ENCODE data around the gene IDI2. TPM values are rescaled to one million over a fixed set of nuclear protein-coding genes. Genes with fewer than 3 reads are reported as not detected.

Gene IDI2
- total RNA-seq, 1 donor from 2014 or later: not detected

DNA sequence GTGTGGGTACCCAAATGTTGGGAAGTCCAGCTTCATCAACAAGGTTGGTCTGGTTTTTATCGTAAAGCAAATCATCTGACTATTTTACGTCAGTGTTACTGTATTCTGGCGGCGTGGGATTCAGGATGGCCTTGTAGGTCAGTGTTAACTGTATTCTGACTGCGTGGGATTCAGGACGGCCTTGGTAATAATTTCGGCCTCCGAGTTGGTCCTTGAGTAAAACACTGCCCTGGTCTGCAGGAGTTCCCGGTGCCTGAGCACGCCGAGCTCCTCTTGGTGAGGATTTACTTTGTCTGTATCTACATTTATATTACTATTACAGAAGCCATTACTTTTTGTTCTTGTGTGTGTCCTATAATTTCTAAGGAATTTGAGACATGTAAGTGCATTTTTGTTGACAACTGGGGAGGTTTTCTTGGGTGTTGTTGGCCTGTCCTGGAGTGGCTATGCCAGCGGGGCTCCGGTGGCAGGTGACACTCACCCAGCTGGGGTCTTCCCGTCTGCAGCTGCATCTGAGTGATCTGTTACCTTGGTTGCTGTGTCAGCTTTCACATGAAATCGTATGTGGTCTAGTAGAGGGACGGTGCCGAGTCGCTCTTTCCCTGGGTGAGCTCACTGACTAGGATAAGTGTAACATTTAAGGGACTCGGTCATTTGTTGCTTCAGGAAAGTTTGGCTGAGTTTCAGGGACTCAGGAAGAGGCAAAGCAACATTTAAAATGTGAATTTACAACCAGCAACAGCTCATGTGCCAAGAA lies 28.2 kb downstream of the IDI2 start:
- TF ChIP-seq, protein P1, sequence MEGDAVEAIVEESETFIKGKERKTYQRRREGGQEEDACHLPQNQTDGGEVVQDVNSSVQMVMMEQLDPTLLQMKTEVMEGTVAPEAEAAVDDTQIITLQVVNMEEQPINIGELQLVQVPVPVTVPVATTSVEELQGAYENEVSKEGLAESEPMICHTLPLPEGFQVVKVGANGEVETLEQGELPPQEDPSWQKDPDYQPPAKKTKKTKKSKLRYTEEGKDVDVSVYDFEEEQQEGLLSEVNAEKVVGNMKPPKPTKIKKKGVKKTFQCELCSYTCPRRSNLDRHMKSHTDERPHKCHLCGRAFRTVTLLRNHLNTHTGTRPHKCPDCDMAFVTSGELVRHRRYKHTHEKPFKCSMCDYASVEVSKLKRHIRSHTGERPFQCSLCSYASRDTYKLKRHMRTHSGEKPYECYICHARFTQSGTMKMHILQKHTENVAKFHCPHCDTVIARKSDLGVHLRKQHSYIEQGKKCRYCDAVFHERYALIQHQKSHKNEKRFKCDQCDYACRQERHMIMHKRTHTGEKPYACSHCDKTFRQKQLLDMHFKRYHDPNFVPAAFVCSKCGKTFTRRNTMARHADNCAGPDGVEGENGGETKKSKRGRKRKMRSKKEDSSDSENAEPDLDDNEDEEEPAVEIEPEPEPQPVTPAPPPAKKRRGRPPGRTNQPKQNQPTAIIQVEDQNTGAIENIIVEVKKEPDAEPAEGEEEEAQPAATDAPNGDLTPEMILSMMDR (IDR thresholded peaks at IDR 0.05; ENCODE audit: unreplicated experiment): no peak
- no peak for DNase-seq (ENCODE audit: low spot score)
- Mint-ChIP-seq H3K27me3 (ENCODE audit: unreplicated experiment) (no peaks in the 10 kb centered on the region), H3K27ac (ENCODE audit: unreplicated experiment) (no peak overlapping the region), H3K4me3 (ENCODE audit: unreplicated experiment) (peak overlapping the region; percentile 13), H3K9me3 (ENCODE audit: unreplicated experiment) (no peaks in the 10 kb centered on the region), H3K4me1 (ENCODE audit: unreplicated experiment) (no peaks in the 10 kb centered on the region), H3K36me3 (ENCODE audit: low read depth, unreplicated experiment) (peaks cover 64% of the 10 kb centered on the region)

DNA sequence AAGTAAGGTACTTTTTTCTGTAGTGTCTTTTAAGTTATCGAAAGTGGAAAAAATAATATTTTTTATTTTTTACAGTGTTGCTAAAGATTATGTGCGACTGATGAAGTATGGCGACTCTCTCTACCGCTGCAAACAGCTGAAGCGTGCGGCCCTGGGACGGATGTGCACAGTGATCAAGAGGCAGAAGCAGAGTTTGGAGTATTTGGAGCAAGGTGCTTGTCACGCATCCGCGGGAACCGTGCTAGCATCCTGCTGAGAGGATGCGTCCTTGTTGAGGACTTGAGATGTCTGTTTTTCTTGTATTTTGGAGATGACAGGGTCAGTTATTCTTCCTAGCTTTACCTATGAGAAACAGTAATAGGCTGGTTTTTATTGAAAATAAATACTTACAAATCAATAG lies 29.6 kb downstream of the IDI2 start:
- no peak for DNase-seq (ENCODE audit: low spot score)
- H3K4me3 Mint-ChIP-seq (ENCODE audit: unreplicated experiment): no peak overlapping the region
- H3K4me1 Mint-ChIP-seq (ENCODE audit: unreplicated experiment): no peaks in the 10 kb centered on the region
- H3K9me3 Mint-ChIP-seq (ENCODE audit: unreplicated experiment): no peaks in the 10 kb centered on the region
- H3K36me3 Mint-ChIP-seq (ENCODE audit: low read depth, unreplicated experiment): peaks cover 51% of the 10 kb centered on the region
- TF ChIP-seq, protein P1 (IDR thresholded peaks at IDR 0.05; ENCODE audit: unreplicated experiment): no peak
- no peaks in the 10 kb centered on the region for H3K27me3 Mint-ChIP-seq (ENCODE audit: unreplicated experiment)
- no peak overlapping the region for H3K27ac Mint-ChIP-seq (ENCODE audit: unreplicated experiment)

DNA sequence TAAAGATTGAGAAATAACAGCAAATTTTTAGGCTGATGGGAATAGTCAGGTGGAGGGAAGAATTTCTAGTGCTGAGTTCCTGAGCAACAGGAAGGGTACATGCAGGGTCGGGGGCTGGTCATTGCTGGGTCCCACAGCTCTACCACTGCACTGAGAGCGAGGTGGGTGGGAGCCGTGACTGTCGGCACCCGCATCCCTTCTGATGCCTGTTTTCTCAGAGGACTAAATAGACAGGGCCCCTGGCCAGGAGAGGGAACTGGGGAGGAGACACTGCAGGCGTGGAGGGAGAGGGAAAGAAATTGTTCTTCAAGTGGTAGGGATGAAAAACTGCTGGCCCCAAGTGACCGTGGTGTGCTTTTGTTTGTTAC lies 30.1 kb downstream of the IDI2 start:
- Mint-ChIP-seq H3K9me3 (ENCODE audit: unreplicated experiment) (no peaks in the 10 kb centered on the region), H3K27ac (ENCODE audit: unreplicated experiment) (peak overlapping the region; percentile 72), H3K27me3 (ENCODE audit: unreplicated experiment) (no peaks in the 10 kb centered on the region), H3K36me3 (ENCODE audit: low read depth, unreplicated experiment) (peaks cover 46% of the 10 kb centered on the region), H3K4me3 (ENCODE audit: unreplicated experiment) (no peak overlapping the region), H3K4me1 (ENCODE audit: unreplicated experiment) (no peaks in the 10 kb centered on the region)
- TF ChIP-seq, protein P1 (IDR thresholded peaks at IDR 0.05; ENCODE audit: unreplicated experiment): no peak
- DNase-seq (ENCODE audit: low spot score): no peak

DNA sequence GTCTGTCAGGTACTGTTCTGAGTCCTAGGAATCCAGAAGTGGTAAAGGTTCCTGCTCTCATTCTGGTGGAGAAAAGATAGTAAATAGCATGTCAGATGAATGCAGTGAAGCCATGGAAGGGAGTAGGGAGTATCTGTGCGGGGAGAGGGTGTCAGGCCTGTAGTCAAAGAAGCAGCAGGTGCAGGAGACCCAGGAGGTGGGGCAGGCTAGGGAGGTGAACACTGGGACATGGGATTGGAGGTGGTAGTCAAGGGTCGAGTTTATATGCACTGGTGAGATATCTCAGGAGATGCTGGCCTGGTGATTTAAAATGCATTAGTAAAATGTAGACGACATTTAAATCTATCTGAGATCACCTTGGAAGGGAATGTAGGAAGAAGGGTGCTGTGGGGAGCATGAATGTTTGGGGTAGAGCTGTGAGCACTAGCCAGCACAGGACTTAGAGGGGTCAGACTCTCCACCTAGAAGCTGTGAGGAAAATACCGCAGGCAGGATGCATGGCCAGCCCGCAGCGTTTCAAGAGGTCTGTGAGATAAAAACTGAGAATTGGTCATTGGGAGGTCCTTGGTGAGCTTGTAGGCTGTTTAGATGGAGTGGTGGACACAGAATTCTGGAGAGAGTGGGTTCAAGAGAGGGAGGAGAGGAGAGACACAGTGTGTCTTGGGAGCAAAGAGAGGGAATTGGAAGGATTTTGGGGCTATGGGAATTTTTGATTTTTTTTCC lies 30.7 kb downstream of the IDI2 start:
- H3K36me3 Mint-ChIP-seq (ENCODE audit: low read depth, unreplicated experiment): peaks cover 45% of the 10 kb centered on the region
- TF ChIP-seq, protein P1 (IDR thresholded peaks at IDR 0.05; ENCODE audit: unreplicated experiment): no peak

DNA sequence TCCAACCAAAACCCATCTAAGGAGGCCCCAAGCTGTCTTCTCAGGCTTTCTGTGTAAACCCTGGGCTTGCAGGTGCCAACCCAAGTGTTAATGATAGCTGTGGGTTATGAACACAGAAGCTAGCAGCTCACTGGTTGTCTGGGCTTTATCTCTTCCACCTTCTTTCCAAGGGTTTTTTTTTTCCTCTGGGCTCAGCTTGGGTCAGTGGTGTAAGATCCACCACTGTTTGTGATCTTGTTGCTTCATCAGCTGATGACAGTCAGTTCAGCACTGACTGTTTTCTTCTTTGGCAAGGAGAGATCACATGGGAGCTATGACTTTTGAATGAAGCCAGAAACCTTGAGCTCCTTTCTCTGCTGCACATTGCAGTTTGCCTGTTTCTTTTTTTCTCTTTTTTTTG lies 32.8 kb downstream of the IDI2 start:
- no peak for DNase-seq (ENCODE audit: low spot score)
- peaks cover 13% of the 10 kb centered on the region for H3K4me1 Mint-ChIP-seq (ENCODE audit: unreplicated experiment)
- H3K36me3 Mint-ChIP-seq (ENCODE audit: low read depth, unreplicated experiment): peaks cover 34% of the 10 kb centered on the region
- H3K27ac Mint-ChIP-seq (ENCODE audit: unreplicated experiment): no peak overlapping the region
- H3K27me3 Mint-ChIP-seq (ENCODE audit: unreplicated experiment): peaks cover 7% of the 10 kb centered on the region
- TF ChIP-seq, protein P1 (IDR thresholded peaks at IDR 0.05; ENCODE audit: unreplicated experiment): no peak
- no peak overlapping the region for H3K4me3 Mint-ChIP-seq (ENCODE audit: unreplicated experiment)
- no peaks in the 10 kb centered on the region for H3K9me3 Mint-ChIP-seq (ENCODE audit: unreplicated experiment)

More for the DNA sequence above, 30.7 kb downstream of the IDI2 start:
- DNase-seq (ENCODE audit: low spot score): no peak
- Mint-ChIP-seq H3K4me1 (ENCODE audit: unreplicated experiment) (peaks cover 1% of the 10 kb centered on the region), H3K27ac (ENCODE audit: unreplicated experiment) (peak overlapping the region; percentile 72), H3K9me3 (ENCODE audit: unreplicated experiment) (no peaks in the 10 kb centered on the region), H3K27me3 (ENCODE audit: unreplicated experiment) (no peaks in the 10 kb centered on the region), H3K4me3 (ENCODE audit: unreplicated experiment) (peak overlapping the region; percentile 17)

Data from endothelial cell (in vitro differentiated cells).